ENCODE measurements around the gene SLC25A1.

SLC25A1 gene

GRCh38 chr22:19143967-19144400 is 34.6 kb downstream of the SLC25A1 start:
- peak overlapping the region; percentile 63 to 78 for H3K4me3 ChIP-seq (replicated peaks in 1 of 2; ENCODE audit: low read depth in 2 of 2, low read length in 2 of 2)
- no peak for TF ChIP-seq CTCF (IDR thresholded peaks at IDR 0.05; ENCODE audit: low read depth, low read length)
- peak; percentile 14 to 18 for DNase-seq (ENCODE audit: low read depth in 2 of 2)

DNA sequence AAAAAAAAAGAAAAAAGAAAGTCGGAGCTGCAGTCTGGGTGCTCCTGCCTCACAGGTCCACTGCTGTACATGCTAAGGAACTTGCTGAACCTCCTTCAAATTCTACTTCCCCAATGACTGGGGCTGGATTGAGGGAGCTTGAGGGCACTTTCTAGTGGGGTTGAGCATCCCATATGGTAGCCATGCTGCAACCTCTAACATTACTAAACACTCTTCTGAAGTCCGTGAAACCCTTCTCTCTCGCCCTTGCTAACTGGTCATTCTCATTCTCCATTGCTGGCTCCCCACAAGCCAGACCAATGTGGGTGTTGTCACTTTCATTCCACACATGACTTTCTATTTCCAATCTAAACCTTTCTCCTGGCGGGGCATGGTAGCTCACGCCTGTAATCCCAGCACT is 35.3 kb downstream of the SLC25A1 start:
- DNase-seq (ENCODE audit: low read depth in 2 of 2): no peak

GRCh38 chr22:19142394-19142793 is 36.1 kb downstream of the SLC25A1 start:
- no peak for DNase-seq (ENCODE audit: low read depth in 2 of 2)

More for the DNA sequence above, 35.3 kb downstream of the SLC25A1 start:
- no peak for TF ChIP-seq CTCF (IDR thresholded peaks at IDR 0.05; ENCODE audit: low read depth, low read length)
- H3K4me3 ChIP-seq (replicated peaks in 1 of 2; ENCODE audit: low read depth in 2 of 2, low read length in 2 of 2): no peak overlapping the region

GRCh38 chr22:19139974-19140373 is 38.6 kb downstream of the SLC25A1 start:
- no peak for DNase-seq (ENCODE audit: low read depth in 2 of 2)
- no peak for TF ChIP-seq CTCF (IDR thresholded peaks at IDR 0.05; ENCODE audit: low read depth, low read length)
- H3K4me3 ChIP-seq (replicated peaks in 1 of 2; ENCODE audit: low read depth in 2 of 2, low read length in 2 of 2): no peak overlapping the region

More at GRCh38 chr22:19142394-19142793, 36.1 kb downstream of the SLC25A1 start:
- H3K4me3 ChIP-seq (replicated peaks in 1 of 2; ENCODE audit: low read depth in 2 of 2, low read length in 2 of 2): no peak overlapping the region
- TF ChIP-seq CTCF (IDR thresholded peaks at IDR 0.05; ENCODE audit: low read depth, low read length): no peak

GRCh38 chr22:19139001-19139356 is 39.6 kb downstream of the SLC25A1 start:
- no peak for DNase-seq (ENCODE audit: low read depth in 2 of 2)
- no peak for TF ChIP-seq CTCF (IDR thresholded peaks at IDR 0.05; ENCODE audit: low read depth, low read length)
- no peak overlapping the region for H3K4me3 ChIP-seq (replicated peaks in 1 of 2; ENCODE audit: low read depth in 2 of 2, low read length in 2 of 2)

DNA sequence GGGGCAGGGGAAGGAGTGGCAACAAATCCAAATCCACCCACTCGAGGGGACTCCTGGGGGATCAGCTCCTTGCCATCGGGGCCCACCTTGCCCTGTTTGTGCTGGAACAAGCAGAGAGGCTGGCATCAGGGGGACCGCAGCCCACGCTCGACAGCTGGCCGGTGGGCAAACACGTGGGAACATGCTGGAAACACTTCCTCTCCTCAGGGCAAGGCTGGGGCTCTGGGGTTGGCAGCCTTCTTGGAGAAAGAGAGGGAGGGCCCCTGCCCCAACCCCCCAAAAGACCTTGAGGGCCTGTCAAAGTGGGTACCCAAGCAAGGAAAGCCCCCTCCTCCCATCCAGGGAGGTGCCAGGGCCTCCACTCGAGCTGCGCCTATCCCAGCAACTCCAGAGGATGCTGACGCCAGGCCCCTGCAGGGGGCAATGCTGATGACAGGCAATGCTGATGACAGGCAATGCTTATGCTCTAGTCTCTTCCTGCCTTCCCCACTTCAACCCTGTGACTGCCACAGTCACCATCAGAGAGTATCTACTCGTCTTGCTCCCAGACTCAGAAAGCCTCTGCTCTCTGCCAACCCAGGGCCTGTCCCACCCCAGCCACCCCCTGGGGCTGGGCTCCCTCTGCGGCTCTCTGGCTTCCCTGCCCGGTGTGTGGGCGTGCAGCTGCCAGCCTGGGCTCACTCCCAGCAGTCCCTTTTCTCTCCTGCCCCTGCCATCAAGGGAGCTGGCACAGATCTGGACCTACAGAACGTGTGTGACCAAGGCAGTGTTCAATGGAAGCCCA is 40.1 kb downstream of the SLC25A1 start:
- H3K4me3 ChIP-seq (replicated peaks in 1 of 2; ENCODE audit: low read depth in 2 of 2, low read length in 2 of 2): no peak overlapping the region
- TF ChIP-seq CTCF (IDR thresholded peaks at IDR 0.05; ENCODE audit: low read depth, low read length): no peak
- DNase-seq (ENCODE audit: low read depth in 2 of 2): no peak
